ENCODE results near the gene GJD3. TPM values are rescaled to one million over a fixed set of nuclear protein-coding genes. Genes with fewer than 3 reads are reported as not detected.

GJD3 gene
- total and polyA plus RNA-seq, 9 of the 15 experiments (the other 6 are each of a cell fraction or from before 2014, with no cell fraction given), result 0.17 to 0.38 TPM; not detected in 7

DNA sequence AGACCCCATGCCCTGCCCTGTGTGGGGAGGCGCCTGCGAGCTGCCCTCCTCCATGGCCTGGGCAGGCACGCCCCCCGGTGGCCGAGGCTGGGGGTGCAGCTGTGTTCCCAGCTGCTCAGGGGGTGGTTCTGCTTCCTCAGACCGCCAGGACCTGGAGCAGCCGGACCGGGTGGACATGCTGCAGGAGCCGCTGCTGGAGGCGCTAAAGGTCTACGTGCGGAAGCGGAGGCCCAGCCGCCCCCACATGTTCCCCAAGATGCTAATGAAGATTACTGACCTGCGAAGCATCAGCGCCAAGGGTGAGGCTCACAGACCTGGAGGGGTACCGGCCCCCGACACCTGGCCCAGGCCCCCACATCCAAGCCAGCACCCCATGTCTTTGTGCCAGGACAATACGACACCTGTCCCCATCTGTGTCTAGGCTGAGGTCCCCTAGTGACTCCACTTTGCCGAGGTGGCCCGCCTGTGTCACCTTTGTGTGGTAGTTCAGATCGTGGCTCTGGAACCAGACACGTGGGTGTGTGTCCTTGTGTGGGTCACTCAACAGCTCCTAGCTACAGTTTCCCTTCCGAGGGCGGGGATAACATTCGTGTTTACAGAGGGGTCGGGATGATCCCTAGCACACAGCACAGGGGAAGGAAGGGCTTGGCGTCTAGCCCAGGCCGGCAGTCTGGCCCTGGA lies 9.3 kb downstream of the GJD3 start:
- intact Hi-C loops (cut with micrococcal nuclease) (loop anchor here (1.0 to 10.0 kb wide), 5 partner anchors 52 to 340 kb away; partner anchors contain the start of genes CSF3 and IGFBP4), in situ Hi-C loops (cut with MboI) (loop anchor here (10.0 kb wide), 1 partner anchor 340 kb away; the partner anchor contains the start of gene CSF3)
- H3K27me3 ChIP-seq (ENCODE audit: control insufficient read depth in 2 of 2, insufficient read depth in 2 of 2, low read length in 2 of 2), result no peaks in the 10 kb centered on the region
- H3K9ac ChIP-seq (ENCODE audit: insufficient read depth in 1 of 2, low read depth in 2 of 2, low read length in 2 of 2), result no peak overlapping the region; a peak in 1 of 4 replicates
- no peaks in the 10 kb centered on the region for H4K20me1 ChIP-seq (replicated peaks; ENCODE audit: control insufficient read depth, insufficient read depth, low read length)
- DNase-seq (ENCODE audit: extremely low read depth in 1 of 4, low spot score in 3 of 4) (peak; percentile 82 to 88 (median 87)), ATAC-seq (peak; percentile 90), FAIRE-seq (peak; percentile 52)
- H3K9me1 ChIP-seq (ENCODE audit: control insufficient read depth, insufficient read depth, low read length), result no peaks in the 10 kb centered on the region
- peaks cover 0 to 58% of the 10 kb centered on the region in 2 experiments; a peak in 3 of 5 replicates for H3K4me1 ChIP-seq (replicated peaks in 1 of 2; ENCODE audit: control insufficient read depth in 2 of 2, insufficient read depth in 2 of 2, low read length in 2 of 2)
- no peak overlapping the region for H3K4me3 ChIP-seq
- no peak overlapping the region for H2AFZ ChIP-seq (ENCODE audit: low read depth, low read length)
- peaks cover 41% of the 10 kb centered on the region; the same call in 2 of the 3 replicates for H3K36me3 ChIP-seq (ENCODE audit: control insufficient read depth, insufficient read depth, low read length)
- no TSS peak for BruUV-seq (replicated peaks)
- H3K27ac ChIP-seq (ENCODE audit: extremely low read depth, low read depth, low read length), result no peak overlapping the region; the same call in 2 of the 3 replicates
- POLR2A ChIA-PET, result interaction anchor here (0.6 to 1.2 kb wide), 6 partner anchors 9 to 301 kb away, joined by 3 to 5 read pairs (median 3); partner anchors contain the start of genes CDC6 and GJD3
- H3K9me3 ChIP-seq (replicated peaks; ENCODE audit: control insufficient read depth, insufficient read depth, low read depth, low read length), result no peaks in the 10 kb centered on the region
- CTCF ChIA-PET (ENCODE audit: low intra/inter-chr PET ratio), result interaction anchor here (1.1 to 2.6 kb wide), 2 partner anchors 53 to 179 kb away, joined by 3 to 90 read pairs; no protein-coding TSS in a partner anchor
- H3K79me2 ChIP-seq (ENCODE audit: control insufficient read depth, insufficient read depth, low read length), result no peaks in the 10 kb centered on the region
- no peak overlapping the region for H3K4me2 ChIP-seq (ENCODE audit: insufficient read depth, low read length)
- WGBS (ENCODE audit: insufficient coverage, low coverage, missing lambda C conversion rate), result 52% methylated on average over 28 of the region's 29 CpGs
- TF ChIP-seq CTBP1 (IDR thresholded peaks at IDR 0.05; ENCODE audit: borderline replicate concordance) (peak; percentile 56; the same call in 1 of the 2 replicates), HCFC1 (IDR thresholded peaks at IDR 0.05; ENCODE audit: low read depth, low read length) (no peak), POLR2G (IDR thresholded peaks at IDR 0.05; ENCODE audit: low read depth, low read length) (peak; percentile 44), MAZ (CRISPR knock-in tag; conservative IDR thresholded peaks at IDR 0.05 in 1 of 2, IDR thresholded peaks at IDR 0.05 in 1 of 2) (peak; percentile 56 to 82), NONO (IDR thresholded peaks at IDR 0.05; ENCODE audit: low read depth in 2 of 2, low read length in 1 of 2) (0 out of 4 replicates have a peak, but pooled peaks of 1 of the 2 experiments have one; percentile 33), EWSR1 (IDR thresholded peaks at IDR 0.05; ENCODE audit: borderline replicate concordance, low read depth, partially characterized antibody) (no peak), EGR1 (conservative IDR thresholded peaks at IDR 0.05) (0 out of 2 replicates have a peak, but pooled peaks have one; percentile 16), SNIP1 (IDR thresholded peaks at IDR 0.05; ENCODE audit: low read depth) (no peak), RAD21 (CRISPR knock-in tag; conservative IDR thresholded peaks at IDR 0.05 in 1 of 2, IDR thresholded peaks at IDR 0.05 in 1 of 2) (peak; percentile 96 to 98), DACH1 (IDR thresholded peaks at IDR 0.05; ENCODE audit: partially characterized antibody) (peak; percentile 75), U2AF1 (optimal IDR thresholded peaks at IDR 0.05; ENCODE audit: low read depth, low read length) (no peak), XRCC5 (IDR thresholded peaks at IDR 0.05; ENCODE audit: low read depth, low read length) (peak; percentile 30; the same call in 1 of the 2 replicates), STAG1 (CRISPR knock-in tag; IDR thresholded peaks at IDR 0.05; ENCODE audit: borderline replicate concordance) (peak; percentile 70; the same call in 1 of the 2 replicates), CC2D1A (IDR thresholded peaks at IDR 0.05) (peak; percentile 76)
- TF ChIP-seq, protein P1, sequence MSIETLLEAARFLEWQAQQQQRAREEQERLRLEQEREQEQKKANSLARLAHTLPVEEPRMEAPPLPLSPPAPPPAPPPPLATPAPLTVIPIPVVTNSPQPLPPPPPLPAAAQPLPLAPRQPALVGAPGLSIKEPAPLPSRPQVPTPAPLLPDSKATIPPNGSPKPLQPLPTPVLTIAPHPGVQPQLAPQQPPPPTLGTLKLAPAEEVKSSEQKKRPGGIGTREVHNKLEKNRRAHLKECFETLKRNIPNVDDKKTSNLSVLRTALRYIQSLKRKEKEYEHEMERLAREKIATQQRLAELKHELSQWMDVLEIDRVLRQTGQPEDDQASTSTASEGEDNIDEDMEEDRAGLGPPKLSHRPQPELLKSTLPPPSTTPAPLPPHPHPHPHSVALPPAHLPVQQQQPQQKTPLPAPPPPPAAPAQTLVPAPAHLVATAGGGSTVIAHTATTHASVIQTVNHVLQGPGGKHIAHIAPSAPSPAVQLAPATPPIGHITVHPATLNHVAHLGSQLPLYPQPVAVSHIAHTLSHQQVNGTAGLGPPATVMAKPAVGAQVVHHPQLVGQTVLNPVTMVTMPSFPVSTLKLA (conservative IDR thresholded peaks at IDR 0.05), result 0 out of 4 replicates have a peak, but pooled peaks of 1 of the 2 experiments have one; percentile 19
- TF ChIP-seq, protein P2, sequence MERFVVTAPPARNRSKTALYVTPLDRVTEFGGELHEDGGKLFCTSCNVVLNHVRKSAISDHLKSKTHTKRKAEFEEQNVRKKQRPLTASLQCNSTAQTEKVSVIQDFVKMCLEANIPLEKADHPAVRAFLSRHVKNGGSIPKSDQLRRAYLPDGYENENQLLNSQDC (CRISPR knock-in tag; IDR thresholded peaks at IDR 0.05), result no peak
- TF ChIP-seq, protein P3, sequence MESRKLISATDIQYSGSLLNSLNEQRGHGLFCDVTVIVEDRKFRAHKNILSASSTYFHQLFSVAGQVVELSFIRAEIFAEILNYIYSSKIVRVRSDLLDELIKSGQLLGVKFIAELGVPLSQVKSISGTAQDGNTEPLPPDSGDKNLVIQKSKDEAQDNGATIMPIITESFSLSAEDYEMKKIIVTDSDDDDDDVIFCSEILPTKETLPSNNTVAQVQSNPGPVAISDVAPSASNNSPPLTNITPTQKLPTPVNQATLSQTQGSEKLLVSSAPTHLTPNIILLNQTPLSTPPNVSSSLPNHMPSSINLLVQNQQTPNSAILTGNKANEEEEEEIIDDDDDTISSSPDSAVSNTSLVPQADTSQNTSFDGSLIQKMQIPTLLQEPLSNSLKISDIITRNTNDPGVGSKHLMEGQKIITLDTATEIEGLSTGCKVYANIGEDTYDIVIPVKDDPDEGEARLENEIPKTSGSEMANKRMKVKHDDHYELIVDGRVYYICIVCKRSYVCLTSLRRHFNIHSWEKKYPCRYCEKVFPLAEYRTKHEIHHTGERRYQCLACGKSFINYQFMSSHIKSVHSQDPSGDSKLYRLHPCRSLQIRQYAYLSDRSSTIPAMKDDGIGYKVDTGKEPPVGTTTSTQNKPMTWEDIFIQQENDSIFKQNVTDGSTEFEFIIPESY (CRISPR knock-in tag; IDR thresholded peaks at IDR 0.05), result peak; percentile 98

Measured in K562 (cell line).